GM12873 (cell line): ENCODE data around the gene C17orf67.

Experiments used
- CTCF ChIP-seq: IDR thresholded peaks from 2 replicates; pipeline ENCODE4 v1.5.1; 2012; ENCODE audit warnings: low read depth, mild to moderate bottlenecking, moderate library complexity, low read length, control low read depth; ENCODE audit not compliant: insufficient read depth; ENCODE audit errors: missing control alignments

C17orf67 gene

GRCh38 chr17:56774650-56775049 is 59.1 kb downstream of the C17orf67 start:
- TF ChIP-seq CTCF, result no peak

- TF ChIP-seq CTCF, result no peak
Observed at GRCh38 chr17:56773124-56773523, 60.6 kb downstream of the C17orf67 start.

- no peak for TF ChIP-seq CTCF
Observed at GRCh38 chr17:56772442-56772841, 61.3 kb downstream of the C17orf67 start.

GRCh38 chr17:56771975-56772374 is 61.7 kb downstream of the C17orf67 start:
- TF ChIP-seq CTCF, result no peak

GRCh38 chr17:56771563-56771962 is 62.2 kb downstream of the C17orf67 start:
- no peak for TF ChIP-seq CTCF

GRCh38 chr17:56770427-56770826 is 63.3 kb downstream of the C17orf67 start:
- no peak for TF ChIP-seq CTCF

- no peak for TF ChIP-seq CTCF
Observed at GRCh38 chr17:56765449-56765848, 68.3 kb downstream of the C17orf67 start.
